Stomach (tissue), 4 donors: ENCODE data around the gene CCNYL1.
"Not testable (repeated sequence)": the region's sequence is repeated elsewhere in the genome, so short reads cannot be mapped to it uniquely, and the experiment has no call there.

Experiments used
- EP300 ChIP-seq: sonication (generic); formaldehyde crosslinking; IDR thresholded peaks from one replicate; pipeline ENCODE4 v1.6.1; 2017; ENCODE audit warnings: antibody characterized with exemption
- POLR2A ChIP-seq, 4 donors: fragments of 450-650 bp; IDR thresholded peaks; one replicate each; pipeline ENCODE4 v1.6.1; 2016; ENCODE audit warnings: antibody characterized with exemption in 4 of 4, control low read depth in 2 of 4, mild to moderate bottlenecking in 1 of 4, moderate library complexity in 1 of 4
- POLR2AphosphoS5 ChIP-seq, 3 donors: sonication (generic); formaldehyde crosslinking; IDR thresholded peaks; one replicate each; pipeline ENCODE4 v1.6.1; 2016; ENCODE audit warnings: antibody characterized with exemption in 3 of 3
- TF ChIP-seq, protein P1 (sequence below), 7 experiments: fragments of 450-650 bp in 4 of 7; fragments of 200-600 bp in 3 of 7; sonication (generic) in 3 of 7; IDR thresholded peaks; one replicate each; pipeline ENCODE4 v1.5.1; 2016 to 2019; ENCODE audit warnings: antibody characterized with exemption in 7 of 7, control low read depth in 2 of 7, mild to moderate bottlenecking in 1 of 7

- TF ChIP-seq, protein P1, sequence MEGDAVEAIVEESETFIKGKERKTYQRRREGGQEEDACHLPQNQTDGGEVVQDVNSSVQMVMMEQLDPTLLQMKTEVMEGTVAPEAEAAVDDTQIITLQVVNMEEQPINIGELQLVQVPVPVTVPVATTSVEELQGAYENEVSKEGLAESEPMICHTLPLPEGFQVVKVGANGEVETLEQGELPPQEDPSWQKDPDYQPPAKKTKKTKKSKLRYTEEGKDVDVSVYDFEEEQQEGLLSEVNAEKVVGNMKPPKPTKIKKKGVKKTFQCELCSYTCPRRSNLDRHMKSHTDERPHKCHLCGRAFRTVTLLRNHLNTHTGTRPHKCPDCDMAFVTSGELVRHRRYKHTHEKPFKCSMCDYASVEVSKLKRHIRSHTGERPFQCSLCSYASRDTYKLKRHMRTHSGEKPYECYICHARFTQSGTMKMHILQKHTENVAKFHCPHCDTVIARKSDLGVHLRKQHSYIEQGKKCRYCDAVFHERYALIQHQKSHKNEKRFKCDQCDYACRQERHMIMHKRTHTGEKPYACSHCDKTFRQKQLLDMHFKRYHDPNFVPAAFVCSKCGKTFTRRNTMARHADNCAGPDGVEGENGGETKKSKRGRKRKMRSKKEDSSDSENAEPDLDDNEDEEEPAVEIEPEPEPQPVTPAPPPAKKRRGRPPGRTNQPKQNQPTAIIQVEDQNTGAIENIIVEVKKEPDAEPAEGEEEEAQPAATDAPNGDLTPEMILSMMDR (IDR thresholded peaks at IDR 0.05): not testable (repeated sequence)
- TF ChIP-seq POLR2A (IDR thresholded peaks at IDR 0.05); POLR2AphosphoS5 (IDR thresholded peaks at IDR 0.05); EP300: not testable (repeated sequence)
Measured at GRCh38 chr2:207761426-207761825, 50.0 kb downstream of the CCNYL1 start.
